Activated T-helper 17 cell treated with anti-CD3 and anti-CD28 coated beads, Interleukin-2, amount 50 U/mL, for 72 hours (primary cell): ENCODE results near the gene EEF2KMT. TPM values are rescaled to one million over a fixed set of nuclear protein-coding genes. Genes with fewer than 3 reads are reported as not detected.

Experiments used
- ATAC-seq: fragments of 150-1000 bp; cut with Tn5 transposase; replicated peaks from 2 replicates; pipeline ENCODE4 v1.10.0; 2021; ENCODE audit warnings: mild to moderate bottlenecking, moderate library complexity
- H3K27ac Mint-ChIP-seq: one replicate; pipeline ENCODE4 v1.8.0; 2022; ENCODE audit warnings: mixed read lengths
- H3K27me3 Mint-ChIP-seq: one replicate; pipeline ENCODE4 v1.8.0; 2022; ENCODE audit warnings: mixed read lengths
- H3K36me3 Mint-ChIP-seq: one replicate; pipeline ENCODE4 v1.8.0; 2022; ENCODE audit warnings: low read depth, mild to moderate bottlenecking, mixed read lengths
- H3K4me1 Mint-ChIP-seq: one replicate; pipeline ENCODE4 v1.8.0; 2022; ENCODE audit warnings: mixed read lengths
- H3K4me3 Mint-ChIP-seq: one replicate; pipeline ENCODE4 v1.8.0; 2022; ENCODE audit warnings: mild to moderate bottlenecking, mixed read lengths
- H3K9me3 Mint-ChIP-seq: one replicate; pipeline ENCODE4 v1.8.0; 2022; ENCODE audit warnings: mixed read lengths
- total RNA-seq, 2 donors: library from RNA; stranded (reverse); gene quantifications; one replicate each; pipeline ENCODE4 v1.2.3, GENCODE V29; 2022

The EEF2KMT gene
- total RNA-seq, 2 donors from 2014 or later, result 7.3 to 11.7 TPM

DNA sequence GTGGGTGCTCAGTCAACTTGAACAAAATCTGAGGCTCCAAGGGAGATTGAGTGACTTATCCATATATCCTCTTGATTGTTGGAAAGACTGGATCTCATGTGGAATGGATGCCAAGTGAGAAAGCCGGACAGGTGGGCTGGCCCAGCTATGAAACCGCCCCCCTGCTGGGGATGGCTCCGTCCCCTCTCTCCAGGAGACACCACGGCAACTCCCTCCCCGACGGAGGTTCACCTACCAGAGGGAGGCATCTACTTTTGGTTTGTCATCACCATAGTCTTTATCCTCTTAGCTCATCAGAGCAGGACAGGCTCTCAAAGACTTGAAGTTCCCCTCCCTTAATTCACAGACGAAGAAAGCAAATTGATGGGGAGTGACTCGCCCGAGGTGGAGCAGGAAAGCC, 27.7 kb downstream of the EEF2KMT start:
- Mint-ChIP-seq H3K27me3 (no peaks in the 10 kb centered on the region), H3K27ac (peak overlapping the region; percentile 98), H3K4me1 (peaks cover 14% of the 10 kb centered on the region)

DNA sequence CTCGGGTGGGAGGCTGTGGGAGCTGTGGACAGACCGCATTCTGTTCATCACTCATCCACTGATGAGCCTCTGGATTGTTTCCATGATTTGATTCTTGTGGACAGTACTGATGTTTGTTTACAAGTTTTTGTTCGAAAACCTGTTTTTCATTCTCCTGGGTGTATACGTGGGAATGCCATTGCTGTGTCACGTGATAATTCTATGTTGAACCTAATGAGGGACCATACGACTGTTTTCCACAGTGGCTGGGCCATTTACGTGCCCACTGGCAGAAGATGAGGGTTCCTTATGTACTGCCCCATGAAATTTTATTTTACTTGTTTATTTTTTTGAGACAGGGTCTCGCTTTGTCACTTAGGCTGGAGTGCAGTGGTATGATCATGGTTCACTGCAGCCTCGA, 28.5 kb downstream of the EEF2KMT start:
- Mint-ChIP-seq H3K27me3 (no peaks in the 10 kb centered on the region), H3K27ac (no peak overlapping the region)

More for the DNA sequence above, 27.7 kb downstream of the EEF2KMT start:
- Mint-ChIP-seq H3K36me3 (peaks cover 17% of the 10 kb centered on the region), H3K4me3 (no peak overlapping the region), H3K9me3 (no peaks in the 10 kb centered on the region)
- ATAC-seq, result no peak

DNA sequence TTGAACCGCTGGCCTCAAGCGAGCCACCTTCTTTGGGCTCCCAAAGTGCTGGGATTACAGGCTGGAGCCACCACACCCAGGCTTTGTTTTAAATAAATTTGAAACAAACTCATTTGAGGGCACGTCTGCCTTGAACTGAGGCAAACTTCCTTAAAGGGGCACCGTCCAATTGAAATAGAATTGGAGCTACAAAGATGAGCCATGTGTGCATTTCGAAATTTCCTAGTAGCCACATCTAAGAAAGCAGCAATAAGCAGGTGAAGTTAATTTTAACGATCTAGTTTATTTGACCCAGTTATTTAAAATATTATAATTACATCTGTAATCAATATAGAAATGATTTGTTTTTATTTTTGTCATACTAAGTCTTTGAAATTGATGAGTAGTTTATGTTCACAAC, 31.1 kb downstream of the EEF2KMT start:
- ATAC-seq, result no peak
- Mint-ChIP-seq H3K27me3 (no peaks in the 10 kb centered on the region), H3K36me3 (peaks cover 2% of the 10 kb centered on the region), H3K4me3 (no peak overlapping the region), H3K27ac (no peak overlapping the region), H3K4me1 (peaks cover 9% of the 10 kb centered on the region), H3K9me3 (no peaks in the 10 kb centered on the region)

More for the DNA sequence above, 28.5 kb downstream of the EEF2KMT start:
- ATAC-seq, result no peak
- Mint-ChIP-seq H3K9me3 (no peaks in the 10 kb centered on the region), H3K4me1 (peaks cover 14% of the 10 kb centered on the region), H3K4me3 (no peak overlapping the region), H3K36me3 (peaks cover 9% of the 10 kb centered on the region)

DNA sequence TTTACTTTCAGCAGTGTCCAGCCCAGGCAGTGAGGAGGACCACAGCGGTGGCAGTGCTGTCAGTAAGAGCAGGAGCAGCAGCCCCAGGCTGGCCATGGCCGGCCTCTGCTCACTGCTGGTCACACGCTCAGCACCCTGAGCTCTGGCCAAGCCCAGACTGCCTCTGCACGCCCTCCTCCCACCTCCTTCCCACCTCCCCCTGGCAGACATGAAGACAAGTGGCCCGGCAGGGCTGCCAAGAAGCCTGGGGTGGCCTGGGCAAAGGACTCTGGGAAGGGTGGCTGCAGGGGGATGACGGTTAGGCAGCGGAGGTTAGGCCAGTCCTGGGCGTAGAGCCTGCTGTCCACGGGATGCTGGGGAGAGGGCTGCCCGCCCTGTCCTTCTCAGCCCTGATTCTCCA, 31.8 kb downstream of the EEF2KMT start, which contains the start of gene C16orf89:
TSS of gene C16orf89 (minus strand) at position 144 of the 400 bp plus-strand sequence. CDS start at position 96, 48 bp downstream.
- H3K27ac Mint-ChIP-seq, result no peak within 1 kb of the TSS
- H3K4me1 Mint-ChIP-seq, result peaks cover 2% of the 10 kb centered on the region
- no peaks in the 10 kb centered on the region for H3K27me3 Mint-ChIP-seq
- no peak within 1 kb of the TSS for H3K4me3 Mint-ChIP-seq
- no peak for ATAC-seq
- no peaks in the 10 kb centered on the region for H3K36me3 Mint-ChIP-seq
- no peaks in the 10 kb centered on the region for H3K9me3 Mint-ChIP-seq

DNA sequence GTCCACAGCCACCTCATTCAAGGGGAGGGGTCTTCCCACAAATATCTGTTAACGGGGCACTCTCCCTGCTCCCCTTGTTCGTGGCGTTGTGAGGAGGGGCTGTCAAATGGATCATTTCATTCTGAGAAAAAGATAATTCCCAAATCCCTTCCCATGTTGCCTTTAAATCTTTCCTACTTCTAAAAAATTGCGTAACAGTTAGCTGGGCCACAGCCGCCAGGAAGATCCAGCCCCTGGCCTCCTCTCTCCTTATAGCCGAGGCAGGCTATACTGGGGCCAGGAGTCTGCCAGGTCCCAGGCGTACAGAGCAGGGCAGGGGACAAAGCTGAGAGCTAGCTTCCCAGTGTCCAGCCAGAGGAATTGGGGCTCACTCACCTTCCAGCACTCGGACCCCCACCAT, 32.3 kb downstream of the EEF2KMT start:
- Mint-ChIP-seq H3K4me1 (no peaks in the 10 kb centered on the region), H3K27me3 (no peaks in the 10 kb centered on the region), H3K9me3 (no peaks in the 10 kb centered on the region), H3K27ac (no peak overlapping the region), H3K36me3 (no peaks in the 10 kb centered on the region), H3K4me3 (no peak overlapping the region)
- ATAC-seq, result no peak

DNA sequence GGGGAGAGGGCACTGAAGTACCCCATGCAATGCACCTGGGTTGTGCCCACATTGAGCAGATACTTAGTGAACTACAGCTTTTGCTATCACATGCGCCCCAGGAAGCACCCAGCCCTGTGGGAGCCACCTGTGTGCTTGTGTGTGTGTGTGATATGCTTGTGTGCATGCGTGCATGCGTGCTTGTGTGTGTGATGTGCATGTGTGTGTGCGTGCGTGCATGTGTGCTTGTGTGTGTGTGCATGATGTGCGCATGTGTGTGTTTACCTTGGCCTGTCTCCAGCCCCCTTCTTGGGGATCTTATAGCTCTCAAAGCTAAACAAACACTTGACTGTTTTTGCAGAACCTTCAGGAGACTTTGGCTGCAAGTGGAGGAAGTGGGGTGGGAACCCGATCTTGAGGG, 32.7 kb downstream of the EEF2KMT start:
- no peaks in the 10 kb centered on the region for H3K9me3 Mint-ChIP-seq
- H3K4me1 Mint-ChIP-seq, result no peaks in the 10 kb centered on the region
- H3K27me3 Mint-ChIP-seq, result no peaks in the 10 kb centered on the region
- H3K27ac Mint-ChIP-seq, result no peak overlapping the region
- no peak for ATAC-seq
- no peak overlapping the region for H3K4me3 Mint-ChIP-seq
- no peaks in the 10 kb centered on the region for H3K36me3 Mint-ChIP-seq

DNA sequence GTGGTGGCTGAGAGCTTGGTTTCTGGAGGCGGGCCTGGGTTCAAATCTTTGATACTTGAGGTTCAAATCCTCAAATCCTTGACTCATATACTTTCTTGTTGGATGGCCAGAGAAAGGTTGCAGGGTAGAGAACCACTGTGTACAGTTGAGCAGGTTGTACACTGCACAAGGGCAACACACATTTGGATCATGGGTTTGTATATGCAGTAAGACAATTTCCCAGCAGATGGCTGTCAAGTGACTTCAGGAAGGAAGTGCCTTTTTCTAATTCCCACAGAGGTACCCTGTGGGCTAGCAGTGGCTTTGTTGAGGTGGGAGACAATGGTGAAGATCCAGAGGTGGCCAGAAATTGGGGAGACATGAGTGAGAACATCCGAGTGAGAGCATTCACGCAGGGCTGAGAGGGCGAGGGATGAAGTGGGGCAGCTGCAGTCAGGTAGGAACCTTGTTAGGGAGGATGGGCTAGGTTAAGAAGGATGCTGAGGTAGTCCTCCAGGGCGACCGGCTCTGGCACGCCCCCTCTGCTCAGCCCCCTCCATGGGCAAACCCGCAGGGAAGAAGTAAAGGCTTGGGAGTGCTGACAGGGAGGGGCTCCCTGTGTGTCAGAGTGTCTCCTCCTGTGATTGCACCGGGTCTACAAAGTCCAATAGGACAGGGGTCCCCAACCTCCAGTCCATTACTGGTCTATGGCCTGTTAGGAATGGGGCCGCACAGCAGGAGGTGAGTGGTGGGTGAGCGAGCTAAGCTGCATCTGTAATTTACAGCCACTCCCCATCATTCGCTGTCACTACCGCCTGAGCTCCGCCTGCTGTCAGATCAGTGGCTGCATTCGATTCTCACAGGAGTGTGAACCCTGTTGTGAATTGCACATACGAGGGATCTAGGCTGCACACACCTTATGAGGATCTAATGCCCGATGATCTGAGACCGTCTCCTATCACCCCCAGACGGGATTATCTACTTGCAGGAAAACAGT, 34.5 kb downstream of the EEF2KMT start:
- Mint-ChIP-seq H3K27me3 (no peaks in the 10 kb centered on the region), H3K9me3 (no peaks in the 10 kb centered on the region), H3K4me3 (no peak overlapping the region), H3K27ac (no peak overlapping the region), H3K36me3 (no peaks in the 10 kb centered on the region), H3K4me1 (no peaks in the 10 kb centered on the region)
- no peak for ATAC-seq

DNA sequence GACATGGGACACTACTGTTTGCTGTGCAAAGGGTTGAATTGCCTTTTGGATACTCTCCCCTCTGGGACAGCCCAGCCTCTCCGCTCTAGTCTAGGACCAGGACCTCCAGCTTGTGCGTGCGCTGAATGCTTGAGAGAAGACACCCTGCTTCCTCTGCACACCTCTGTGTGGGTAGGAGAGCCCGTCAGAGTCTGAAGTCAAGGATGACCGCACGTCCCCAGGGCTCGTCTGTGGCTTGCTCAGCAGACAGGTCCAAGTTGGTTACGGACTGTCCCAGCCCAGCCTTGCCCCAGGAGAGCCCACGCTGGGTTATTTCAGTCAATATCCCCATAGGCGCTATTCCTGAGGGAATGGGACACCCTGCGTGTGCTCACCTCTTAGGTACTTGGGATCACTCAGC, 35.5 kb downstream of the EEF2KMT start:
- H3K27ac Mint-ChIP-seq, result no peak overlapping the region
- H3K4me1 Mint-ChIP-seq, result no peaks in the 10 kb centered on the region
- H3K36me3 Mint-ChIP-seq, result no peaks in the 10 kb centered on the region
- H3K4me3 Mint-ChIP-seq, result no peak overlapping the region
- ATAC-seq, result no peak
- H3K27me3 Mint-ChIP-seq, result no peaks in the 10 kb centered on the region
- H3K9me3 Mint-ChIP-seq, result no peaks in the 10 kb centered on the region

DNA sequence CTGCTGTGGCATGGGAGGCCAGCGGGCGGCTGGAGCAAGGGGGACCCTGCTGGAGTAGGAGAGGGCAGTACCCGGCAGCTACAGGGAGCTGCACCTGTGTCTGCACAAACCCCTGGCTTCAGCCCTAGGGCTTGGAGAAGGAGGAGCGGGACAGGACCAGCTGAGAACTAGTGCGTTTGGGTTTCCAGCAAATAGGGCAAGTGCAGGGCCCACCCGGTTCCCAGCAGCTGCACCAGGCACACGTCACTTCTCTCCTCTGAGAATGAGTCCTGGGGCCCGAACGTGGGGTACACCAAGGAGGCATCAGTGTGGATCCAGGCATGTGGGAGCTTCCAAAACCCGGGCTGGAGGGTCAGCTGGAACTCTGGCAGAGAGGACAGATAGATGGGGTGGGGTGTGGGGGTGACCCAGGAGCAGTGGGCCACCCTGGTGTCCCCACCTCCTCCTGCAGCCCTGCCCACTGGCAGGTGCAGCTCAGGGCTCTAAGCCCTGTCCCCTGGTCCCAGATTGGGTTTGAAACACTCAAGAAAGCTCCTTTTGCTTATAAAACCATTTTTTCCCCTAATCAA, 37.4 kb downstream of the EEF2KMT start:
- ATAC-seq, result no peak
- Mint-ChIP-seq H3K4me3 (no peak overlapping the region), H3K27ac (no peak overlapping the region), H3K9me3 (no peaks in the 10 kb centered on the region), H3K27me3 (no peaks in the 10 kb centered on the region), H3K36me3 (no peaks in the 10 kb centered on the region), H3K4me1 (no peaks in the 10 kb centered on the region)

DNA sequence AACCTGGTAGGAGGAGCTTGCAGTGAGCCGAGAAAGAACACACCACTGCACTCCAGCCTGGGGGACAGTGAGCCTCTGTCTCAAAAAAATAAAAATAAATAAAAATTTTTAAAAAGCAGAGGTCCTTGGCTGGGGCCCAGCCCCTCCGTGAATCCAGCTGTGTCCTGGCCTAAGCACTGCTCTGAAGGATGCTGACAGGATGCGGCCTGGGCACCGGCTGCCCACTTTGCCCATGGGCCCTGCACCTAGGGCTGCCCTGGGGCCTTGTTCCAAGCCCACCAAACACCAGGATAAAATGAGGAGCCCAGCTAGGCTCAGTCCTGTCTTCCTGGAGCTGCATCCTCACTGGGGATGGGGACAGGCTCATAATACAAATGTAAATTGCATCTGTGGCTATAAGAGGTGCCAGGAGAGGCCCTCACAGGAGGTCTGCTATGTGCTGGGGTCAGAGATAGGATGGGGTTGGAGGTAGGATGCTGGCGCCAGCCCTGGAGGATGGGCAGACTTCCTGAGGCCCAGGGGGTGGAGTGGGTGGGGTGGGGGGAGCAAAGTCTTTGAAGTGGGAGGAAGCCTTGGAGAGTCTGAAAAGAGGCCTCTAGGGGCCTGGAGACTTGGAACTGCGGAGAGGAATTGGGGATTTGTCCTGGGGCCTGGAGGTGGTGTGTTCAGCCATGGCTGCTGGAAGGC, 38.1 kb downstream of the EEF2KMT start:
- H3K27ac Mint-ChIP-seq, result no peak overlapping the region
- H3K4me1 Mint-ChIP-seq, result no peaks in the 10 kb centered on the region
- no peaks in the 10 kb centered on the region for H3K9me3 Mint-ChIP-seq
- H3K36me3 Mint-ChIP-seq, result no peaks in the 10 kb centered on the region
- no peak for ATAC-seq
- H3K4me3 Mint-ChIP-seq, result no peak overlapping the region
- no peaks in the 10 kb centered on the region for H3K27me3 Mint-ChIP-seq

DNA sequence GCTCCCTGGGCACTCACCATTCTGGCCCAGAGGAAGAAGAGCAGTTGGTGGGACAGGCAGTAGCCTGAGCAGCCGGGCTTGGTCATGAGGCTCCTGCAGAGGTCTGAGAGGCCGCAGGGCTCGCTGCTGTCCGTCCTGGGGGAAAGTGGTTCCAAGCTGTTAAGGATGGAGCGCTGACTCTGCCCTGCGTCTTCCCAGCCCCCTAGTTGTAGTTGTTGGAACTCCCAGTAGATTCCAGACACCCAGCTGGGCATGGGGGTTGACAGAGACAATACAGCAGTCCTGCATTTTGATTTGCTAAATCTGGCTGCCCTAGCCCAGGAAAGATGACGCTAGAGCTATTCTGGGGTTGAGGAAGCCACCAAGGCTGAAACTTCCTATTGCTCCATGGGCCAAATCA, 39.1 kb downstream of the EEF2KMT start:
- ATAC-seq, result no peak
- Mint-ChIP-seq H3K9me3 (no peaks in the 10 kb centered on the region), H3K4me1 (no peaks in the 10 kb centered on the region), H3K4me3 (no peak overlapping the region), H3K36me3 (no peaks in the 10 kb centered on the region), H3K27me3 (no peaks in the 10 kb centered on the region), H3K27ac (no peak overlapping the region)

DNA sequence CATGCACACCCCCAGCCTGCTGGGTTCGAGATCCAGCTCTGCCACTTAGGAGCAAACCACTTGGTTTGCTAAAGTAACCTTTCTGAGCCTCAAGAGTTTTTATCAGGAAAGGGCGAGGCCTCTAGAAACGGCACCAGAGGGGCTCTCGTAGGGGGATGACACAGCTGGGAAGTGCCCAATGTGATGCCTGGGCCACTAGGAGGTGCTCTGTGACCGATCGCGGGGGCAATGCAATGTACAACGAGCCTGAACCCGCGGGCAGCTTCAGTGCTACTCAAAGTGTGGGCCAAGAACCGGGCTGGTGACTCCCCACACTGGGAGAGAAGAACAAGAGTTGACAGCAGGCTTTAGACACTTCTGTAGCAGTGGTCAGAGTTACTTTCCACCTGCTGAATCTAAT, 41.2 kb downstream of the EEF2KMT start:
- H3K36me3 Mint-ChIP-seq, result no peaks in the 10 kb centered on the region
- no peak overlapping the region for H3K27ac Mint-ChIP-seq
- H3K4me3 Mint-ChIP-seq, result no peak overlapping the region
- no peaks in the 10 kb centered on the region for H3K27me3 Mint-ChIP-seq
- H3K4me1 Mint-ChIP-seq, result no peaks in the 10 kb centered on the region
- ATAC-seq, result peak; percentile 65
- H3K9me3 Mint-ChIP-seq, result no peaks in the 10 kb centered on the region

DNA sequence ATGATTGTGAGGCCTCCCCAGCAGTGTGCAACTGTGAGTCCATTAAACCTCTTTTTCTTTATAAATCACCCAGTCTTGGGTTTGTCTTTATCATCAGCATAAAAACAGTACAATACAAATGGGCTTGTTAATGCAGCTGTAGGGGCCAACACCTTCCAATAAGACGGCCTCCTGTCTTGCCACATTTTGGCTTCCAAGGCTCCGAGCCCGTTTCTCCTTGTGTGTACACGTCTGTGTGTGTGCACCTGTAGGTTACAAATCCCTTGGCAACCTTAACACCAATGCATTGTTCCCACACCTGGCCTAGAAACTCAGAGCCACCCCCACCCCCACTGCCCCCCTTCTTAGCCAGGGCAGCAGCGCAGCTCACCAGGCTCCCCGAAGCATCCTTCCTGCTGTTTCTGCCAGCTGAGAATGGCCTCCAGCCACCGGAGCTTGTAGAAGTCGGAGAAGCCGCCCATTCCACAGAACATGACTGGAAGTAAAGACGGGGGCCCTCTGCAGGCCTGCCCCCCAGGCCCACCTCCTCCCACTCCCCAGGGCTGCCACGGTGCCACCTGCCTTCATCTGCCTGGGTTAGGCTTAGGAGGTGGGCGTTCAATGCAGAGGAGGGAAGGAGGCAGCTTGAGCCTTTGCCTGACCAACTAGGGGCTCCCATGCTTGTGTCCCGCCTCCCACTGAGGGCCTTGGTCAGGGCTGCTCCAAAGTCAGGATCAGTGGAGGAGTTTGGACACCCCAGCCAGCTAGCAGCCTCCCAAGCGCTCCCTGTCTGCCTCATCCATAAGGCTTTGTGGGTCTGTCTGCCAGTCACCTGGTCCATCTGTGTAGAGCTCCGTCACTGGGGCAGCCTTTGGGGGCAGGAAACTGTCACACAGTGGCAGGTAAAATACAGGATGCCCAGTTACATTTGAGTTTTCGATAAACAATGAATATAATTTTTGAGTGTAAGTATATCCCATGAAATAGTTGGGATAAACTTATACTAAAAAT, 42.4 kb downstream of the EEF2KMT start:
- H3K36me3 Mint-ChIP-seq, result no peaks in the 10 kb centered on the region
- no peaks in the 10 kb centered on the region for H3K4me1 Mint-ChIP-seq
- H3K27me3 Mint-ChIP-seq, result no peaks in the 10 kb centered on the region
- H3K9me3 Mint-ChIP-seq, result no peaks in the 10 kb centered on the region
- no peak overlapping the region for H3K27ac Mint-ChIP-seq
- no peak overlapping the region for H3K4me3 Mint-ChIP-seq
- no peak for ATAC-seq

DNA sequence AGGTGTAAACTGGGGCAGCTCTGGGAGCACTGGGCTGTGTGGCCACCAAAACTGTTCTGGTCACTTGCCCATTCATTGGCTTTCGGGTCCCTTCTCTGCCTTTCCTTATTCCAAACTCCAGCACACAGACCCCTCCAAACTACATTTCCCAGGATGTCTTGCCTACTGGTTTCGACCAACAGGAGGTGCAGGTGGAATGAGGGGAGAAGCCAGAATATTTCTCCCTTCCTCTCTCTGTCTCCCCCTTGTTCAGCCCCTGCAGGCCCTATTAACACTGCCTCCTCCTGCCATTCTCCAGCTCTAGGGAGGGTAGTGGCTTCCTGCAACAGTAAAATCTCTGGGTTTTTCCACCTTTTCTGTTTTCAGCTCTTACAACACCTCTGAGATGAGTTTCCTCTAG, 50.7 kb downstream of the EEF2KMT start:
- Mint-ChIP-seq H3K4me3 (no peak overlapping the region), H3K27me3 (no peaks in the 10 kb centered on the region), H3K27ac (no peak overlapping the region), H3K36me3 (no peaks in the 10 kb centered on the region), H3K4me1 (no peaks in the 10 kb centered on the region), H3K9me3 (no peaks in the 10 kb centered on the region)
- ATAC-seq, result no peak
